ENCODE results near the gene LSP1. TPM values are rescaled to one million over a fixed set of nuclear protein-coding genes. Genes with fewer than 3 reads are reported as not detected.

LSP1 gene
- total and polyA plus RNA-seq, 10 donors = 136 to 422 (median 335) TPM

GRCh38 chr11:1906611-1907423 is 53.9 kb downstream of the LSP1 start:
- WGBS, 5 donors = 82 to 89% (median 84%) methylated on average over 14 of the region's 14 CpGs
- Histone ChIP-seq H3K27ac (no peak overlapping the region), H3K27me3 (replicated peaks in 1 of 7) (no peaks in the 10 kb centered on the region), H3K36me3 (no peaks in the 10 kb centered on the region), H3K9me3 (no peaks in the 10 kb centered on the region), H3K4me3 (no peak overlapping the region), H3K4me1 (peaks cover 0 to 16% (median 0%) of the 10 kb centered on the region in 6 donors)
- intact Hi-C loops (cut with DNase I; ENCODE audit: low total_unique reads) = no loop called here
- DNase-seq = no peak
- no peak for TF ChIP-seq POLR2AphosphoS5 (IDR thresholded peaks at IDR 0.05)
- no peak for TF ChIP-seq POLR2A (IDR thresholded peaks at IDR 0.05)
- no peak for TF ChIP-seq CTCF (IDR thresholded peaks at IDR 0.05 in 8 of 11, conservative IDR thresholded peaks at IDR 0.05 in 3 of 11)

GRCh38 chr11:1908618-1909017 is 55.7 kb downstream of the LSP1 start:
- Histone ChIP-seq H3K4me1 (peaks cover 0 to 22% (median 0%) of the 10 kb centered on the region in 6 donors), H3K27me3 (replicated peaks in 1 of 7) (no peaks in the 10 kb centered on the region), H3K4me3 (no peak overlapping the region), H3K36me3 (no peaks in the 10 kb centered on the region), H3K27ac (peak overlapping the region in 2 of 8 donors; percentile 18 to 33), H3K9me3 (no peaks in the 10 kb centered on the region)
- 43 to 51% (median 46%) methylated on average over 9 of the region's 9 CpGs for WGBS, 5 donors
- no peak for DNase-seq
- intact Hi-C loops (cut with DNase I; ENCODE audit: low total_unique reads) = no loop called here
- TF ChIP-seq POLR2A (IDR thresholded peaks at IDR 0.05) (no peak), POLR2AphosphoS5 (IDR thresholded peaks at IDR 0.05) (no peak), CTCF (IDR thresholded peaks at IDR 0.05 in 8 of 11, conservative IDR thresholded peaks at IDR 0.05 in 3 of 11) (no peak)

GRCh38 chr11:1909524-1909923 is 56.6 kb downstream of the LSP1 start:
- no peaks in the 10 kb centered on the region for H3K9me3 ChIP-seq
- no peaks in the 10 kb centered on the region for H3K36me3 ChIP-seq
- no peak overlapping the region for H3K4me3 ChIP-seq
- intact Hi-C loops (cut with DNase I; ENCODE audit: low total_unique reads) = no loop called here
- H3K27ac ChIP-seq = no peak overlapping the region
- no peak for DNase-seq
- peaks cover 0 to 22% (median 0%) of the 10 kb centered on the region in 6 donors for H3K4me1 ChIP-seq
- TF ChIP-seq POLR2AphosphoS5 (IDR thresholded peaks at IDR 0.05) (no peak), CTCF (IDR thresholded peaks at IDR 0.05 in 8 of 11, conservative IDR thresholded peaks at IDR 0.05 in 3 of 11) (no peak), POLR2A (IDR thresholded peaks at IDR 0.05) (no peak)
- no peaks in the 10 kb centered on the region for H3K27me3 ChIP-seq (replicated peaks in 1 of 7)
- WGBS, 5 donors = 88 to 95% (median 92%) methylated on average over 7 of the region's 7 CpGs

GRCh38 chr11:1912289-1912878 is 59.5 kb downstream of the LSP1 start:
- peaks cover 0 to 28% (median 0%) of the 10 kb centered on the region in 6 donors for H3K4me1 ChIP-seq
- no peak overlapping the region for H3K4me3 ChIP-seq
- WGBS, 5 donors = 62 to 73% (median 66%) methylated on average over 13 of the region's 13 CpGs
- intact Hi-C loops (cut with DNase I; ENCODE audit: low total_unique reads) = no loop called here
- DNase-seq = no peak
- H3K36me3 ChIP-seq = no peaks in the 10 kb centered on the region
- H3K27ac ChIP-seq = no peak overlapping the region
- no peaks in the 10 kb centered on the region for H3K9me3 ChIP-seq
- H3K27me3 ChIP-seq (replicated peaks in 1 of 7) = no peaks in the 10 kb centered on the region
- no peak for TF ChIP-seq POLR2AphosphoS5 (IDR thresholded peaks at IDR 0.05)
- no peak for TF ChIP-seq POLR2A (IDR thresholded peaks at IDR 0.05)
- TF ChIP-seq CTCF (IDR thresholded peaks at IDR 0.05 in 8 of 11, conservative IDR thresholded peaks at IDR 0.05 in 3 of 11) = no peak
